DOHH2 (cell line): ENCODE data around the gene ZNF682.

Source experiments
- CTCF ChIP-seq: fragments of 200-600 bp; sonication (generic); IDR thresholded peaks from one replicate; pipeline ENCODE4 v1.5.1; 2014; ENCODE audit warnings: antibody characterized with exemption, mild to moderate bottlenecking, low read depth, low read length; ENCODE audit not compliant: poor library complexity, severe bottlenecking
- EZH2phosphoT487 ChIP-seq: fragments of 200-600 bp; sonication (generic); IDR thresholded peaks from 2 replicates; pipeline ENCODE4 v1.6.1; 2017; ENCODE audit warnings: borderline replicate concordance, mild to moderate bottlenecking, antibody characterized with exemption, low read length, moderate library complexity, mixed read lengths

GRCh38 chr19:20078581-20079031 lies 39.3 kb upstream of the ZNF682 start:
- TF ChIP-seq CTCF (no peak), EZH2phosphoT487 (no peak)
